ENCODE data around the gene TCERG1L.

Gene TCERG1L

GRCh38 chr10:131206111-131206995 lies 105.2 kb downstream of the TCERG1L start:
- DNase-seq = no peak

GRCh38 chr10:131205556-131205955 lies 106.0 kb downstream of the TCERG1L start:
- no peak for DNase-seq

GRCh38 chr10:131204406-131205152 lies 106.9 kb downstream of the TCERG1L start:
- no peak for DNase-seq

- no peak for DNase-seq
Observed at GRCh38 chr10:131203456-131204357, 107.8 kb downstream of the TCERG1L start.

GRCh38 chr10:131202990-131203389 lies 108.5 kb downstream of the TCERG1L start:
- no peak for DNase-seq

GRCh38 chr10:131201741-131202515 lies 109.6 kb downstream of the TCERG1L start:
- no peak for DNase-seq

- DNase-seq = no peak
Observed at GRCh38 chr10:131200856-131201470, 110.6 kb downstream of the TCERG1L start.

GRCh38 chr10:131199646-131200045 lies 111.9 kb downstream of the TCERG1L start:
- DNase-seq = no peak

- DNase-seq = no peak
Observed at GRCh38 chr10:131198843-131199242, 112.7 kb downstream of the TCERG1L start.

GRCh38 chr10:131198401-131198800 lies 113.1 kb downstream of the TCERG1L start:
- no peak for DNase-seq

GRCh38 chr10:131196176-131196885 lies 115.2 kb downstream of the TCERG1L start:
- DNase-seq = no peak

- DNase-seq = no peak
Observed at GRCh38 chr10:131195558-131196159, 115.9 kb downstream of the TCERG1L start.

- no peak for DNase-seq
Observed at GRCh38 chr10:131195116-131195515, 116.4 kb downstream of the TCERG1L start.

- no peak for DNase-seq
Observed at GRCh38 chr10:131193923-131194322, 117.6 kb downstream of the TCERG1L start.

GRCh38 chr10:131188494-131188893 lies 123.0 kb downstream of the TCERG1L start:
- no peak for DNase-seq

- DNase-seq = no peak
Observed at GRCh38 chr10:131187926-131188325, 123.6 kb downstream of the TCERG1L start.

- DNase-seq = no peak
Observed at GRCh38 chr10:131187274-131187673, 124.2 kb downstream of the TCERG1L start.

GRCh38 chr10:131186547-131187253 lies 124.8 kb downstream of the TCERG1L start:
- no peak for DNase-seq

- DNase-seq = no peak
Observed at GRCh38 chr10:131184503-131184902, 127.0 kb downstream of the TCERG1L start.

- no peak for DNase-seq
Observed at GRCh38 chr10:131183546-131184045, 127.9 kb downstream of the TCERG1L start.
